ENCODE data around the gene MT1G. TPM values are rescaled to one million over a fixed set of nuclear protein-coding genes. Genes with fewer than 3 reads are reported as not detected.
A peak's percentile ranks its signal among the peaks of the same experiment; 100 is the strongest.

MT1G gene
- total RNA-seq, 1 experiment from 2014 or later, result not detected

DNA sequence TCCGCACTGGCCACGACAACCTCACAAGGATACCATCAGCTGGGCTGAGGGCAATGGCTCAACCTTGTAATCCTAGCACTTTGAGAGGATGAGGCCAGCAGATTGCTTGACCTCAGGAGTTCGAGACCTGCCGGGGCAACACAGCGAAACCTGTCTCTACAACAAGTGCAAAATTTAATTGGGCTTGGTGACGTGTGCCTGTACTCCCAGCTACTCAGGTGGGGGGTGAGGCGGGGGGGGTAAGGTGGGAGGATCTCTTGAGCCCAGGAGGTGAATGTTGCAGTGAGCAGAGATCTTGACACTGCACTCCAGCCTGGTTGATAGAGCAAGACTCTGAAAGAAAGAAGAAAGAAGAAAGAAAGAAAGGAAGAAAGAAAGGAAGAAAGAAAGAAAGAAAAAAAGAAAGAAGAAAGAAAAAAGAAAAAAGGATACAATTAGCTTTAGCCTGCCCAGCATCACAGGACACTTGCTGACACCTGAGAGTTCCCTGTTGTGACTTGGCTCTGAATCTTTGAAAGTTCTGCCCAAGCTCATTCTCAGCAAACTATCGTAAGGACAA lies 47.4 kb downstream of the MT1G start:
- H3K36me3 Mint-ChIP-seq (ENCODE audit: insufficient read depth, unreplicated experiment), result peaks cover 7% of the 10 kb centered on the region
- ChIA-PET CTCF (no interaction called here), POLR2A (interaction anchor here (9.1 to 15.3 kb wide), 2 partner anchors 11 to 62 kb away, joined by 444 to 1404 read pairs; partner anchors contain the start of genes MT1X and MT2A)

DNA sequence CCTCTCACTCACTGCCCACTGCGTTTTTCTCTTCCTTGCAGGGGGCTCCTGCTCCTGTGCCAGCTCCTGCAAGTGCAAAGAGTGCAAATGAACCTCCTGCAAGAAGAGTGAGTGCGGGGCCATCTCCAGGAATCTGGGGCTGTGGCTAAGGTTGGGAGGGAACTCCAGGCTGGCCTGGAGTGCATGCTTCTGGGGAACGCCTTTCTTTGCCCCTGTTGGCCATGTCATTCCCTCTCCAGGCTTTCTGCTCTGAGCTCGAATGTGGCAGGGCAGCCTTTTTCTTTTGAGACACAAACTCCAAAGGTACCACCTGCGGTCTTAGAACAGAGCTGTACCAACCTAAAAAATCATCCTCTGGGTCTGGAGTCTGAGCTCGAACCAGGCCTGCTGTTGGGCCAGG lies 49.7 kb downstream of the MT1G start:
- no TSS peak for BruUV-seq (replicated peaks)
- Mint-ChIP-seq H3K9me3 (ENCODE audit: unreplicated experiment) (no peaks in the 10 kb centered on the region), H3K27me3 (ENCODE audit: insufficient read depth, unreplicated experiment) (no peaks in the 10 kb centered on the region), H3K36me3 (ENCODE audit: insufficient read depth, unreplicated experiment) (no peaks in the 10 kb centered on the region), H3K27ac (ENCODE audit: low read depth, unreplicated experiment) (no peak overlapping the region), H3K4me3 (ENCODE audit: unreplicated experiment) (no peak overlapping the region), H3K4me1 (ENCODE audit: insufficient read depth, unreplicated experiment) (peaks cover 20% of the 10 kb centered on the region)
- intact Hi-C loops (cut with micrococcal nuclease), result no loop called here
- ChIA-PET POLR2A (interaction anchor here (1.1 to 15.3 kb wide), 4 partner anchors 9 to 64 kb away, joined by 3 to 1404 read pairs (median 400); partner anchors contain the start of genes MT1X and MT2A), CTCF (interaction anchor here (0.7 to 1.0 kb wide), 2 partner anchors 41 to 78 kb away, joined by 3 read pairs; no protein-coding TSS in a partner anchor)
- no peak for DNase-seq (ENCODE audit: unreplicated experiment)
- TF ChIP-seq, protein P1, sequence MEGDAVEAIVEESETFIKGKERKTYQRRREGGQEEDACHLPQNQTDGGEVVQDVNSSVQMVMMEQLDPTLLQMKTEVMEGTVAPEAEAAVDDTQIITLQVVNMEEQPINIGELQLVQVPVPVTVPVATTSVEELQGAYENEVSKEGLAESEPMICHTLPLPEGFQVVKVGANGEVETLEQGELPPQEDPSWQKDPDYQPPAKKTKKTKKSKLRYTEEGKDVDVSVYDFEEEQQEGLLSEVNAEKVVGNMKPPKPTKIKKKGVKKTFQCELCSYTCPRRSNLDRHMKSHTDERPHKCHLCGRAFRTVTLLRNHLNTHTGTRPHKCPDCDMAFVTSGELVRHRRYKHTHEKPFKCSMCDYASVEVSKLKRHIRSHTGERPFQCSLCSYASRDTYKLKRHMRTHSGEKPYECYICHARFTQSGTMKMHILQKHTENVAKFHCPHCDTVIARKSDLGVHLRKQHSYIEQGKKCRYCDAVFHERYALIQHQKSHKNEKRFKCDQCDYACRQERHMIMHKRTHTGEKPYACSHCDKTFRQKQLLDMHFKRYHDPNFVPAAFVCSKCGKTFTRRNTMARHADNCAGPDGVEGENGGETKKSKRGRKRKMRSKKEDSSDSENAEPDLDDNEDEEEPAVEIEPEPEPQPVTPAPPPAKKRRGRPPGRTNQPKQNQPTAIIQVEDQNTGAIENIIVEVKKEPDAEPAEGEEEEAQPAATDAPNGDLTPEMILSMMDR (IDR thresholded peaks at IDR 0.05; ENCODE audit: unreplicated experiment), result no peak

More for the DNA sequence above, 47.4 kb downstream of the MT1G start:
- no peak overlapping the region for H3K27ac Mint-ChIP-seq (ENCODE audit: low read depth, unreplicated experiment)
- H3K9me3 Mint-ChIP-seq (ENCODE audit: unreplicated experiment), result no peaks in the 10 kb centered on the region
- DNase-seq (ENCODE audit: unreplicated experiment), result no peak
- peaks cover 8% of the 10 kb centered on the region for H3K4me1 Mint-ChIP-seq (ENCODE audit: insufficient read depth, unreplicated experiment)
- TF ChIP-seq, protein P1 (IDR thresholded peaks at IDR 0.05; ENCODE audit: unreplicated experiment), result no peak
- H3K27me3 Mint-ChIP-seq (ENCODE audit: insufficient read depth, unreplicated experiment), result no peaks in the 10 kb centered on the region
- BruUV-seq (replicated peaks), result no TSS peak
- no peak overlapping the region for H3K4me3 Mint-ChIP-seq (ENCODE audit: unreplicated experiment)
- intact Hi-C loops (cut with micrococcal nuclease), result no loop called here

DNA sequence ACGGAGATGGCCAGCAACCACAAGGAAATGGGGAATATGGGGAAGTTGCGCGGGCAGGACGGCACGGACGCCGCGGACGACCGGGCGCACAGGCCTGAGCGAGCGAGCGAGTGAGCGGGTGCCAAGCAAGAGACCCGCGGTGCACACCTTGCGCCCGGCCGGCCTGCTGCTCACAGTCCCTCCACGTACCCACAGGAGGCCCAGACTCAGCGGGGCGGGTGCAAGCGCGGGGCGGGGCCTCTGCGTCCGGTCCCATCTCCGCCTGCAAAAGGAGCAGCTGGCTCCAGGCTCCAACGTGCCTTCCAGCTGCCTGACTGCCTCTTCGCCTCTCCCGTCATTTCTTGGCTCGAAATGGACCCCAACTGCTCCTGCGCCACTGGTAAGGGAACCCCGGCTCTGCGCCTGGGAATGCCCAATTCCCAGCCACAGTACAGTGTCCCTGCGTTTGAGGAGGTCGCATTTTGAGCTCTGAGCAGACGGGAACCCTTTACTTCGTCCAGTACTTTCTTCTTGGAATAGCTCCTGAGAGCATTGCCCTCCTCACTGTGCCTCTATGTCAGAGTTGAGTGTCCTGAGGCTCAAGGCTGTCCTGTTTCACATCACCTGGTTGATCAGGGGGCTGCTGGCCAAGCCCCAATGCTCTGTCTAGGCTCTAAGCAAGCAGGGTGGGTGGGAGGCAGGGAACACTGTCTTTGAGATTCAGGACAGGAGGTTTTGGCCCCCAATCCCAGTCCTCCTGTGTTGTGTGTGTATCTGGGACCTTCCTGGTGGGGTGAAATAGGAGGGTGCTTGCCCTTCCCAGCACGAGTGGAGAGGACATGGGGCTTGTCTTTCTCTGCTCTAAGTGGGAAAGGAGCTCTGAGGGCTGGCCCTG lies 50.4 kb downstream of the MT1G start:
- peak overlapping the region; percentile 40 for H3K4me3 Mint-ChIP-seq (ENCODE audit: unreplicated experiment)
- H3K9me3 Mint-ChIP-seq (ENCODE audit: unreplicated experiment), result no peaks in the 10 kb centered on the region
- BruUV-seq (replicated peaks), result no TSS peak
- intact Hi-C loops (cut with micrococcal nuclease), result no loop called here
- peak; percentile 62 for DNase-seq (ENCODE audit: unreplicated experiment)
- H3K27me3 Mint-ChIP-seq (ENCODE audit: insufficient read depth, unreplicated experiment), result no peaks in the 10 kb centered on the region
- CTCF ChIA-PET, result interaction anchor here (0.9 kb wide), 1 partner anchor 17 kb away, joined by 3 read pairs; no protein-coding TSS in a partner anchor
- POLR2A ChIA-PET, result interaction anchor here (15.3 kb wide), 2 partner anchors 8 to 64 kb away, joined by 793 to 1404 read pairs; partner anchors contain the start of genes MT1X and MT2A
- H3K4me1 Mint-ChIP-seq (ENCODE audit: insufficient read depth, unreplicated experiment), result peaks cover 20% of the 10 kb centered on the region
- TF ChIP-seq, protein P1 (IDR thresholded peaks at IDR 0.05; ENCODE audit: unreplicated experiment), result no peak
- no peaks in the 10 kb centered on the region for H3K36me3 Mint-ChIP-seq (ENCODE audit: insufficient read depth, unreplicated experiment)
- H3K27ac Mint-ChIP-seq (ENCODE audit: low read depth, unreplicated experiment), result no peak overlapping the region

Other genes starting within 250 kb of the MT1G start
- gene AMFR, start 242.5 kb downstream of the MT1G start, total RNA-seq (2022), result 97.2 and 109 TPM in 2 replicates
- 81.7 and 83.4 TPM in 2 replicates for gene NUDT21, start 216.7 kb downstream of the MT1G start, total RNA-seq (2022)
- gene OGFOD1, start 216.5 kb downstream of the MT1G start, total RNA-seq (2022), result 68.5 and 72.5 TPM in 2 replicates
- 23.9 and 25.8 TPM in 2 replicates for gene BBS2, start 148.0 kb downstream of the MT1G start, total RNA-seq (2022)
- gene MT4, start 103.0 kb downstream of the MT1G start, total RNA-seq (2022), result not detected in 2 replicates
- not detected in 2 replicates for gene MT3, start 78.5 kb downstream of the MT1G start, total RNA-seq (2022)
- 2,490 and 3,582 TPM in 2 replicates for gene MT2A, start 59.5 kb downstream of the MT1G start, total RNA-seq (2022)
- gene MT1E, start 42.3 kb downstream of the MT1G start, total RNA-seq (2022), result 518 and 934 TPM in 2 replicates
- gene MT1M, start 35.4 kb downstream of the MT1G start, total RNA-seq (2022), result not detected in 2 replicates
- gene MT1A, start 29.4 kb downstream of the MT1G start, total RNA-seq (2022), result not detected in 2 replicates
- not detected in 2 replicates for gene MT1B, start 16.2 kb downstream of the MT1G start, total RNA-seq (2022)
- gene MT1F, start 10.1 kb downstream of the MT1G start, total RNA-seq (2022), result 1.7 and 2.4 TPM in 2 replicates
- gene MT1H, start 1.7 kb upstream of the MT1G start, total RNA-seq (2022), result not detected in 2 replicates
- gene MT1X, start 14.4 kb upstream of the MT1G start, total RNA-seq (2022), result 79.3 and 108 TPM in 2 replicates
- gene NUP93, start 62.1 kb upstream of the MT1G start, total RNA-seq (2022), result 53.9 and 60.2 TPM in 2 replicates
- gene SLC12A3, start 197.1 kb upstream of the MT1G start, total RNA-seq (2022), result not detected in 2 replicates